SK-N-SH (cell line): ENCODE data around the gene KPNA4. TPM values are rescaled to one million over a fixed set of nuclear protein-coding genes. Genes with fewer than 3 reads are reported as not detected.
"Not testable (repeated sequence)": the region's sequence is repeated elsewhere in the genome, so short reads cannot be mapped to it uniquely, and the experiment has no call there.

Experiments
- CTCF ChIA-PET: fragments of 300-600, 350-600 bp; formaldehyde crosslinking; extraction: SDS; loops from one replicate; lab custom pipeline; 2021; lab: Yijun Ruan, JAX
- POLR2A ChIA-PET: fragments of 350-600 bp; sonication (Branson Sonifier 250); formaldehyde crosslinking; extraction: SDS; loops from one replicate; lab custom pipeline; 2020; ENCODE audit warnings: antibody characterized with exemption, inconsistent platforms; lab: Yijun Ruan, JAX
- DNase-seq: peaks from one replicate; pipeline ENCODE4 v3.0.0; 2012
- H2AFZ ChIP-seq: fragments of 200-600 bp; sonication (generic); 2 replicates; pipeline ENCODE4 v1.8.1; 2016; ENCODE audit warnings: antibody characterized with exemption, mild to moderate bottlenecking, low read depth
- H3F3A ChIP-seq: fragments of 200-600 bp; sonication (generic); replicated peaks from 2 replicates; pipeline ENCODE3; 2016; ENCODE audit warnings: antibody characterized with exemption, mild to moderate bottlenecking; ENCODE audit not compliant: insufficient read depth
- H3K27ac ChIP-seq, 2 experiments: fragments of 200-500 bp in 1 of 2; fragments of 200-600 bp in 1 of 2; sonication (Bioruptor generic) in 1 of 2; sonication (generic), shearing (Covaris generic) in 1 of 2; 2 replicates each; pipeline versions ENCODE4 v1.5.1 to v1.6.1; 2014 to 2016; ENCODE audit warnings: low read depth in 2 of 2, inconsistent platforms in 1 of 2, low read length in 1 of 2, mild to moderate bottlenecking in 1 of 2, mixed read lengths in 1 of 2
- H3K27me3 ChIP-seq: fragments of 200-600 bp; sonication (generic), shearing (Covaris generic); 2 replicates; pipeline ENCODE4 v1.6.1; 2016; ENCODE audit warnings: mixed run types; ENCODE audit not compliant: insufficient read depth
- H3K36me3 ChIP-seq, 2 experiments: fragments of 200-500 bp in 1 of 2; fragments of 200-600 bp in 1 of 2; sonication (Bioruptor generic) in 1 of 2; sonication (generic) in 1 of 2; replicated peaks in 1 of 2; 2 replicates each; pipeline versions ENCODE3 to v1.5.1; 2014 to 2016; ENCODE audit warnings: low read length in 1 of 2, mild to moderate bottlenecking in 1 of 2; ENCODE audit not compliant: insufficient read depth in 2 of 2, control insufficient read depth in 1 of 2
- H3K4me1 ChIP-seq, 2 experiments: fragments of 200-500 bp in 1 of 2; fragments of 200-600 bp in 1 of 2; sonication (Bioruptor generic) in 1 of 2; sonication (generic), shearing (Covaris generic) in 1 of 2; 2 replicates each; pipeline versions ENCODE4 v1.5.1 to v1.6.1; 2014 to 2016; ENCODE audit warnings: low read depth in 1 of 2, low read length in 1 of 2, mixed run types in 1 of 2; ENCODE audit not compliant: insufficient read depth in 2 of 2, control insufficient read depth in 1 of 2
- H3K4me2 ChIP-seq: fragments of 200-600 bp; sonication (generic), shearing (Covaris generic); 2 replicates; pipeline ENCODE4 v1.6.1; 2017; ENCODE audit warnings: mixed run types
- H3K4me3 ChIP-seq, 2 experiments: fragments of 200-500 bp in 1 of 2; fragments of 200-600 bp in 1 of 2; sonication (Bioruptor generic) in 1 of 2; sonication (generic), shearing (Covaris generic) in 1 of 2; 2 replicates each; pipeline versions ENCODE4 v1.5.1 to v1.8.1; 2014 to 2016; ENCODE audit warnings: low read depth in 2 of 2, inconsistent platforms in 1 of 2, low read length in 1 of 2, mild to moderate bottlenecking in 1 of 2, mixed read lengths in 1 of 2, moderate library complexity in 1 of 2
- H3K79me2 ChIP-seq: fragments of 200-600 bp; sonication (generic); 2 replicates; pipeline ENCODE4 v1.8.1; 2017; ENCODE audit warnings: mild to moderate bottlenecking; ENCODE audit not compliant: insufficient read depth
- H3K9ac ChIP-seq: fragments of 200-600 bp; sonication (generic); 2 replicates; pipeline ENCODE4 v1.6.1; 2017; ENCODE audit warnings: mixed run types
- H3K9me2 ChIP-seq: fragments of 200-600 bp; sonication (generic); 2 replicates; pipeline ENCODE4 v1.6.1; 2017; ENCODE audit warnings: mixed run types
- H3K9me3 ChIP-seq: fragments of 200-600 bp; sonication (generic); 2 replicates; pipeline ENCODE4 v1.6.1; 2017; ENCODE audit warnings: mixed run types, mild to moderate bottlenecking, moderate library complexity
- H4K20me1 ChIP-seq: fragments of 200-600 bp; sonication (generic); 2 replicates; pipeline ENCODE4 v1.6.1; 2017; ENCODE audit warnings: mild to moderate bottlenecking, mixed run types; ENCODE audit not compliant: insufficient read depth
- FOSL2 ChIP-seq: IDR thresholded peaks from 2 replicates; pipeline ENCODE4 v1.4.0; 2012; ENCODE audit warnings: low read depth, mild to moderate bottlenecking, moderate library complexity, borderline replicate concordance
- GATA2 ChIP-seq: sonication (generic); formaldehyde crosslinking; IDR thresholded peaks from 2 replicates; pipeline ENCODE4 v1.5.0; 2020; ENCODE audit warnings: mild to moderate bottlenecking, missing genetic modification reagents
- JUND ChIP-seq: IDR thresholded peaks from 2 replicates; pipeline ENCODE4 v1.4.0; 2012
- MAX ChIP-seq: IDR thresholded peaks from 2 replicates; pipeline ENCODE4 v1.4.0; 2012; ENCODE audit warnings: low read depth
- MXI1 ChIP-seq: IDR thresholded peaks from 2 replicates; pipeline ENCODE4 v1.6.1; 2012; ENCODE audit warnings: mild to moderate bottlenecking, low read depth, low read length, improper control_type of control experiment
- NRF1 ChIP-seq: IDR thresholded peaks from 2 replicates; pipeline ENCODE4 v1.6.1; 2012; ENCODE audit warnings: low read depth, mild to moderate bottlenecking, low read length
- PBX3 ChIP-seq: IDR thresholded peaks from 2 replicates; pipeline ENCODE4; 2012
- POLR2AphosphoS5 ChIP-seq: IDR thresholded peaks from 2 replicates; pipeline ENCODE4 v1.6.1; 2012; ENCODE audit warnings: low read depth, low read length
- RCOR1 ChIP-seq: fragments of 150-350 bp; IDR thresholded peaks from 2 replicates; pipeline ENCODE4 v1.6.1; 2017; ENCODE audit warnings: antibody characterized with exemption, low read length
- REST ChIP-seq: IDR thresholded peaks from 2 replicates; pipeline ENCODE4 v1.6.1; 2012; ENCODE audit warnings: mild to moderate bottlenecking, low read depth, low read length, moderate library complexity
- RFX5 ChIP-seq: IDR thresholded peaks from 2 replicates; pipeline ENCODE4 v1.6.1; 2012; ENCODE audit warnings: mild to moderate bottlenecking, improper control_type of control experiment, low read length
- ZBTB33 ChIP-seq: IDR thresholded peaks from 2 replicates; pipeline ENCODE4 v1.4.0; 2012; ENCODE audit warnings: low read depth, borderline replicate concordance
- WGBS: methylation state at CpG from one replicate; pipeline ENCODE4 v1.1.6; 2017; ENCODE audit warnings: low lambda C conversion rate; 5-methylcytosine and 5-hydroxymethylcytosine counted together
- polyA plus RNA-seq, 3 experiments: library from polyadenylated mRNA; depleted of rRNA; stranded (reverse); fragments of >200 nt; gene quantifications; 2 replicates each; pipeline ENCODE4 v1.2.3, GENCODE V29; 2012

KPNA4 gene
- polyA plus RNA-seq, 1 of the 3 experiments (the other 2 are of a cell fraction), result 7.4 TPM

GRCh38 chr3:160454995-160455394, 110.4 kb downstream of the KPNA4 start:
- H3K27me3 ChIP-seq, result no peaks in the 10 kb centered on the region
- peaks cover 4 to 17% of the 10 kb centered on the region in 2 experiments; a peak in 3 of 4 replicates for H3K4me1 ChIP-seq
- H3K36me3 ChIP-seq, result no peaks in the 10 kb centered on the region
- no peak overlapping the region for H3K27ac ChIP-seq
- ChIA-PET CTCF (interaction anchor here (1.2 kb wide), 1 partner anchor 36 kb away, joined by 3 read pairs; no protein-coding TSS in a partner anchor), POLR2A (no interaction called here)
- no peak overlapping the region for H3K4me3 ChIP-seq
- DNase-seq, result no peak
- WGBS, result 79% methylated on average over 1 of the region's 1 CpG
- H3K9me2 ChIP-seq, result no peaks in the 10 kb centered on the region
- no peaks in the 10 kb centered on the region for H3K9me3 ChIP-seq
- H2AFZ ChIP-seq, result no peak overlapping the region
- TF ChIP-seq JUND, result no peak
- no peak for TF ChIP-seq POLR2AphosphoS5
- TF ChIP-seq REST, result no peak
- TF ChIP-seq RCOR1, result no peak
- H3K79me2 ChIP-seq, result no peaks in the 10 kb centered on the region
- peaks cover 17% of the 10 kb centered on the region for H3F3A ChIP-seq
- no peak overlapping the region for H3K4me2 ChIP-seq
- H3K9ac ChIP-seq, result no peak overlapping the region
- no peaks in the 10 kb centered on the region for H4K20me1 ChIP-seq

- H3K27me3 ChIP-seq, H3K4me2 ChIP-seq, H3K36me3 ChIP-seq, H4K20me1 ChIP-seq, H3K9me2 ChIP-seq, H3K4me3 ChIP-seq, H3K9ac ChIP-seq, DNase-seq, H3K27ac ChIP-seq, POLR2A ChIA-PET, H2AFZ ChIP-seq, H3K9me3 ChIP-seq: not testable (repeated sequence)
- Histone ChIP-seq H3F3A (peaks cover 30% of the 10 kb centered on the region), H3K4me1 (peaks cover 6 to 19% of the 10 kb centered on the region in 2 experiments), H3K79me2 (peaks cover 20% of the 10 kb centered on the region)
- CTCF ChIA-PET, result interaction anchor here (0.9 kb wide), 1 partner anchor 10 kb away, joined by 3 read pairs; no protein-coding TSS in a partner anchor
- 98% methylated on average over 19 of the region's 19 CpGs for WGBS
Observed at GRCh38 chr3:160452251-160452650, 113.1 kb downstream of the KPNA4 start.

- H3K27me3 ChIP-seq, result no peaks in the 10 kb centered on the region
- peaks cover 8 to 19% of the 10 kb centered on the region in 2 experiments for H3K4me1 ChIP-seq
- peak overlapping the region; percentile 21; the same call in 1 of the 2 replicates for H3K9ac ChIP-seq
- H3K9me2 ChIP-seq, result no peaks in the 10 kb centered on the region
- DNase-seq, result no peak
- 68% methylated on average over 4 of the region's 4 CpGs for WGBS
- peak overlapping the region; percentile 17; the same call in 1 of the 2 replicates for H2AFZ ChIP-seq
- ChIA-PET POLR2A (no interaction called here), CTCF (interaction anchor here (0.9 kb wide), 1 partner anchor 11 kb away, joined by 3 read pairs; no protein-coding TSS in a partner anchor)
- H3K36me3 ChIP-seq, result no peaks in the 10 kb centered on the region
- H3K9me3 ChIP-seq, result no peaks in the 10 kb centered on the region
- H3K4me3 ChIP-seq, result no peak overlapping the region
- no peaks in the 10 kb centered on the region for H4K20me1 ChIP-seq
- H3K4me2 ChIP-seq, result peak overlapping the region; percentile 25; the same call in 1 of the 2 replicates
- H3K27ac ChIP-seq, result peak overlapping the region; percentile 24 to 96; a peak in 3 of 4 replicates
- H3K79me2 ChIP-seq, result peaks cover 27% of the 10 kb centered on the region
- H3F3A ChIP-seq, result peaks cover 33% of the 10 kb centered on the region
- TF ChIP-seq GATA2 (CRISPR knock-in tag), result no peak
- TF ChIP-seq NRF1, result no peak
- no peak for TF ChIP-seq ZBTB33
- no peak for TF ChIP-seq PBX3
- no peak for TF ChIP-seq POLR2AphosphoS5
- TF ChIP-seq MAX, result no peak
- TF ChIP-seq MXI1, result no peak
- no peak for TF ChIP-seq FOSL2
- TF ChIP-seq RFX5, result no peak
- no peak for TF ChIP-seq RCOR1
Observed at GRCh38 chr3:160451602-160452001, 113.8 kb downstream of the KPNA4 start.
